HG02970 (cell line): ENCODE measurements around the gene TRAFD1.
"Not testable (repeated sequence)": the region's sequence is repeated elsewhere in the genome, so short reads cannot be mapped to it uniquely, and the experiment has no call there.

ENCODE experiments used
- ATAC-seq: cut with Tn5 transposase; IDR thresholded peaks from one replicate; pipeline ENCODE4 v1.9.1; 2021; ENCODE audit warnings: mild to moderate bottlenecking, moderate library complexity, moderate number of reproducible peaks; ENCODE audit not compliant: unreplicated experiment, low FRiP score

TRAFD1 gene

DNA sequence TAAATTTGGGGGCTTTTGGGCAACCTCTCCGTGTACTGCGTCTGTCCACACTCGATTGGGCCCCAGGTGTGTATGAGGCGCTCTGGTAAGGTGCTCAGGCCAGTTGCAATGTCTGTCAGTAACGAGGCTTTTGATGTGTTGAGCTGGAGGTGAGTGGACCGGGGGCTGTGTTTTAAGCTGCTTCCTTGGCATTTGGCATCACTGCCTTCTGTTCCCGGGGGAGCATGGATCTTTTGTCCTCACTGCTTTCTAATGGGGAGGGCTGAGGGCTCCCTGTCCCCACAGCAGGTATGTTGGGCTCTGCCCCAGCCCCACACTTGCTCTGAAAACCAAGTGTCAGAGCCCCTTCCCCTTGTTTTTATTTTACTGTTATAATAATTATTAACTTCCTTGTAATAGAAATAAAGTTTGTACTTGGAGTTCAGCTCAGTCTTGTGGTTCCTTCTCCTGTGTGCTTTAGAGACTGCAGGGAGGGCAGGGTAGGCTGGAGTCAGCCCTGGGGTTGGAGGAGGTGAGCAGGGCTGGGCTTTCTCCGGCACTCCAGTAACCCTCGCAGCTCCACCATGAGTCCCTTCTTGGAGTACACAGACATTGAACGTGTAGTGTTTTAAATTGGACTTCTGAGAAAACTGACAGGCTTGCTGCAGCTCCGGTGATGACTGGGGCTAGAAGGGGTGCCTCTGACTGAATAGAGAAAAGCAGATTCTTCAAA, 28.0 kb downstream of the TRAFD1 start:
- no peak for ATAC-seq

DNA sequence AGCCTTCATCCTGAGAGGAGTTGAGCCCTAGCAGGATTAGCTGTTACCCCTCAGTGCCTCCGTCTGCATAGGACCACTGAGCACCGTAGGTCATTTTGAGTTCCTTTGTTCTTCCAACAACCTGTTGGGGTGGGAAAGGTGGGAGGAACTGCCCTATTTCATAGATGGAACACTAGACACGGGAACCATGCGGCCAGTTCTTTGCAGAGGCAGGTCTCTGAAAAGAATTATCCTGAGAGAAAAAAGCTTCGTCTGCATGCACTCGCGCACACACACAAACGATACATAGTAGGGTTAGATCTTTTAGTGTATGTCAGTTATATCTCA, 28.5 kb downstream of the TRAFD1 start:
- ATAC-seq = no peak

DNA sequence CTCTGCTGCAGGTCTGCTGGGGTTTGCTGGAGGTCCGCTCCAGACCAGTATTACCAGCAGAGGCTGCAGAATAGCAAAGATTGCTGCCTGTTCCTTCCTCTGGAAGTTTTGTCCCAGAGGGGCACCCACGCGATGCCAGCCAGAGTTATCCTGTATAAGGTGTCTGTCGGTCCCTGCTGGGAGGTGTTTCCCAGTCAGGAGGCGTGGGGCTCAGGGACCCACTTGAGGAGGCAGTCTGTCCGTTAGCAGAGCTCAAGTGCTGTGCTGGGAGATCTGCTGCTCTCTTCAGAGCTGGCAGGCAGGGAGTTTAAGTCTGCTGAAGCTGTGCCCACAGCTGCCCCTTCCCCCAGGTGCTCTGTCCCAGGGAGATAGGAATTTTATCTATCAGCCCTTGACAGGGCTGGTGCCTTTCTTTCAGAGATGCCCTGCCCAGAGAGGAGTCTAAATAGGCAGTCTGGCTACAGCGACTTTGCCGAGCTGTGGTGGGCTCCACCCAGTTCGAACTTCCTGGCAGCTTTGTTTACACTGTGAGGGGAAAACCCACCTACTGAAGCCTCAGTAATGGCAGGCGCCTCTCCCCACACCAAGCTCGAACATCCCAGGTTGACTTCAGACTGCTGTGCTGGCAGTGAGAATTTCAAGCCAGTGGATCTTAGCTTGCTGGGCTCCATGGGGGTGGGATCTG, 33.2 kb downstream of the TRAFD1 start:
- ATAC-seq = not testable (repeated sequence)

DNA sequence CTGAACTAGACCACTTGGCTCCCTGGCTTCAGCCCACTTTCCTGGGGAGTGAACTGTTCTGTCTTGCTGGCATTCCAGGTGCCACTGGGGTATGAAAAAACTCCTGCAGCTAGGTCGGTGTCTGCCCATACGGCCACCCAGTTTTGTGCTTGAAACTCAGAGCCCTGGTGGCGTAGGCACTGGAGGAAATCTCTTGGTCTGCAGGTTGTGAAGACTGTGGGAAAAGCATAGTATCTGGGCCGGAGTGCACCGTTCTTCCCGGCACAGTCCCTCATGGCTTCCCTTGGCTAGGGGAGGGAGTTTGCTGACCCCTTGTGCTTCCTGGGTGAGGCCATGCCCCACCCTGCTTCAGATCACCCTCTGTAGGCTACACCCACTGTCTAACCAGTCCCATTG, 33.8 kb downstream of the TRAFD1 start:
- no peak for ATAC-seq

DNA sequence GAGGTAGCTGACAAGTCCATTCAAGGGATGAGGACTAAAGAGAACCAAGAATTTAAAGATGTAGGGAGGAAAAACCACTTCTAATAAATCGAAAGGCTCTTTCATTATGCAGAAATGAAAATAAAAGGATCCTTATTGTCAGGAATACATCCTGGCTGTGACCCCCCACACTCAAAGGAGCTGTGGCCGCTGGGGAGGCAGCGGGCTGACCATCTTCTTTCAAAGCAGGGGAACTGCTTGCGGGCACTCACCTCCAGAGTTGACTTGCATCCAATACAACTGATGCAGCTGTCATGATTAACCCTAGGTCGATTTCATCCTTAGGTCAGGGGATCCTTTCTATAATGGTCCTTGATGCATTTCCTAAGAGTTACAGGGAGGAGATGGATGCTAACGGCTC, 35.3 kb downstream of the TRAFD1 start:
- ATAC-seq = no peak

DNA sequence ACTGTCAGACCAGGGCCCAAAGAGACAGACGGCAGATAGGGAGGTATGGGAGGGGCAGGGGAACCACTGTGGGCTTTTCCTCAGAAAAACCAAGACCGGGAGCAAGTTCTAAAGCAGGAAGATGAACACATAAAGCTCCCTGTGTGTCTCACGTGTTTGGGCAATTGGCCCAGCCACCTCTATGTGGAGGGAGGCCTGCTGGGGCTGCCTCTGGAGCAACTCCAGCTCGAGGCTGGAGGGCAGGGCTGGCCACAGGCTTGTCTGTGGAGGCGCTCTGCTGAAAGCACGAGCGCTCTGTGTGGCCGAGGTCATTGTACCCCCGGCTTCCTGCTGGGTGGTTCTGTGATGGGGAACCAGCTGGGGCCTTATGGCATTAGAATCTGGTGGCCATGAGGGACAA, 36.4 kb downstream of the TRAFD1 start:
- no peak for ATAC-seq

DNA sequence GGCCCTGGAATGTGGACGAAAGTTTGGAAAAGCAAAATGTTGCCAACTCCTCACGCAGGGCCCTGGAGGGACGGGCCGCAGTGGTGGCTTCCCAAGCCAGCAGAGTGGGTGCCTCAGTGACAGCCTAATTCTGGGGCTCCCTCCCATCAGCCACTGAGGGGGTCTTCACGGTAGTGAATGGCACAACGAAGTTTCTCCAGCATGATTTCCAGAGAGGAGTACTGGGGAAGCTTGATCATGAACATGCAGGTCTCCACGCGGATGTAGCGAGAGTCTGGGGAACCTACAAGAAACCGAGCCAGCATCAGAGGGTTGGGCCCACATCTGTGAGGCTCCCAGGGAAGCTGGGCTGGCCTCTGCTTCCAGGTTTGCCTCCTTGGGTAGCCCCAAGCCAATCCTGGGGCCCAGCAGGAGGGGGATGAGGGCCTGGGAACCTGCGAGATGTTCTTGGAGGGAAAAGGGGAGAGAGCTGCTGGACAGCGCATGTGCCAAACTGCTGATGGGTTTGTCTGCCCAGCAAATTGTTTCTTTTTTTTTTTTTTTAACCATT, 37.0 kb downstream of the TRAFD1 start:
- no peak for ATAC-seq

DNA sequence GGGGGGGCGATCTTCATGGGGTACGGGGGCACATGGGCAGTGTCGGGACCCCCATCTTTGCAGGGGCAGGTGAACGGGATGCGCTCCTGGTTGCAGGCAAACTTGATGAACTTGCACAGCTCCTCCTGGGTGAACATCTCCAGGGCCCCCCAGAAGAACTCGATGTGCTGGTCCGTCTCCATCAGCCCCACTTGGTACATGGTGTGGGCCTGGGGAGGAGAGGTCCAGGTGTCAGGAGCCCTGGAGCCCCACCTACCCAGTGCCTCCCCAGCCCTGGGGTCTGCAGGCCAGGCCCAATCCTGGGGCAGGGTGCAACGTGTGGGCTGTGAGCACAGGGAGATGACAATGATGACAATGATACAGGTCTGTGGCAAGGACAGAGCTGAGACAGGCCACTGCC, 37.7 kb downstream of the TRAFD1 start:
- no peak for ATAC-seq

DNA sequence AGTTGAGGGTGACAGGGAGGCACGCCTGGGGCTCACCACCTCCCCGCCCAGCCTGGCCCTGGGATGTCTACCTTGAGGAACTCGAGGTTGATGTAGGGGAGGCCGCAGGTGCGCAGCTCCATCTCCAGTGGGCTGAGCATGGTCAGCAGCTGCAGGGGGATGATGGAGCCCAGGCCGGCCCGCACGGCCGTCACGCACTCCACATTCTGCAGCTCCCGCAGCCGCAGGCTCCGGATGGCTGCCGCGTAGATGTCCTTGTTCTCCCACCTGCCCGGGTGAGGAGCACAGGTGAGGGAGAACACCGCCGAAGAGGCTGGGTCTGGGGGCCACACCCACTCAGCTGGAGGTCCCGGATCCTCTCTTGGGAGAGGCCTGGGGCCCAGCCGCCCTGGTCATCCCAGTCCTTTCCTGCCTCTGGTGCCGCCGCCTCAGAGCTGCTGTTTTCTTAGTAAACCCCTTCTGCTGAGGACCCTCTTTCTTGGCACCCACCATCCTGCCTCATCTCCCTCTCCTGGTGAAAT, 38.2 kb downstream of the TRAFD1 start:
- ATAC-seq = no peak

DNA sequence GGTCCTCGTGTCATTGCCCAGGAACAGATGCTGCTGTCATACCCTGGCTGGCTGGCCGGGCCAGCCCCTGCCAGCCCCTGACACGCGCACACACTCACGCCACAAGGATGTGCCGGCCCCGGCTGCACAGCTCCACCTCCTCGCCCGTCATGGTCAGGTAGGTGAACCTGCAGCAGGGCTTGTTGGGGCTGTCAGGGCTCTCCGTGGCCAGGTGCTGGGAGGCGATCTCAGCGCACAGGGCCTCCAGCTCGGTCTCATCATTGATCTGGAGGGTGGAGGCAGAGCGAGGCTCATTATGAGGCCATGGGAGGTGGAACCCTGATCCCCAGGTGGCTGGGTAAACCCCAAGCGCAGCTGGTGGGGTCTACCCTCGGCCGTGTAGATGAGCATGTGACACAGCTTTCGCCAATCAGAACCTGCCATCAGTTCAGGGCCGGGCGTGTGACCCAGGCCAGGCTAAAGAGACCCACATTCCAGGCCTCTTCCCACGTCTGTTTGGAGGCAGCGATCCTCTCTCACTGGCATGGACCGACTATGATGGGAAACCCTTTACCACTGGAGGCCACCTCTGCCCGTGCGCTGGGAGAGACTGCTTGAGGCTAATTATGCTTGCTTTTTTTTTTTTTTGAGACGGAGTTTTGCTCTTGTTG, 38.8 kb downstream of the TRAFD1 start:
- ATAC-seq = no peak

DNA sequence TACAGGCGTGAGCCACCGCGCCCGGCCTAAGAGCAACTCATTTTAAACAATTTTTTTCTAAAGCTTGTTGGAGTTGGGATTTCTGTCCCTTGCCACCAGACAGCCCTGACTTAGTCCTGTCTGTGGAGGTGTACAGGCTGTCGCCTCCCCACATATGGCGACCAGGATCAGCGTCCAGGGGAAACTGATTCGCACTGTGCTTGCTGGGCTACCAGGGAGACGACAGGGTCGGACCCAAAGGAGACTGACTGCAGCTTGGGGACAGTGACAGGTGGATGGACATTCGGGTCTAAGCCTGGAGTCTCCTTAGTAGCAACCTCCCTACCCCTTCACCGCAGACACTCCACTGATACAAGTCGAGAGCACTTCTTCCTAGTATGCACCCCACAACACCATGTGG, 40.3 kb downstream of the TRAFD1 start:
- ATAC-seq = no peak

DNA sequence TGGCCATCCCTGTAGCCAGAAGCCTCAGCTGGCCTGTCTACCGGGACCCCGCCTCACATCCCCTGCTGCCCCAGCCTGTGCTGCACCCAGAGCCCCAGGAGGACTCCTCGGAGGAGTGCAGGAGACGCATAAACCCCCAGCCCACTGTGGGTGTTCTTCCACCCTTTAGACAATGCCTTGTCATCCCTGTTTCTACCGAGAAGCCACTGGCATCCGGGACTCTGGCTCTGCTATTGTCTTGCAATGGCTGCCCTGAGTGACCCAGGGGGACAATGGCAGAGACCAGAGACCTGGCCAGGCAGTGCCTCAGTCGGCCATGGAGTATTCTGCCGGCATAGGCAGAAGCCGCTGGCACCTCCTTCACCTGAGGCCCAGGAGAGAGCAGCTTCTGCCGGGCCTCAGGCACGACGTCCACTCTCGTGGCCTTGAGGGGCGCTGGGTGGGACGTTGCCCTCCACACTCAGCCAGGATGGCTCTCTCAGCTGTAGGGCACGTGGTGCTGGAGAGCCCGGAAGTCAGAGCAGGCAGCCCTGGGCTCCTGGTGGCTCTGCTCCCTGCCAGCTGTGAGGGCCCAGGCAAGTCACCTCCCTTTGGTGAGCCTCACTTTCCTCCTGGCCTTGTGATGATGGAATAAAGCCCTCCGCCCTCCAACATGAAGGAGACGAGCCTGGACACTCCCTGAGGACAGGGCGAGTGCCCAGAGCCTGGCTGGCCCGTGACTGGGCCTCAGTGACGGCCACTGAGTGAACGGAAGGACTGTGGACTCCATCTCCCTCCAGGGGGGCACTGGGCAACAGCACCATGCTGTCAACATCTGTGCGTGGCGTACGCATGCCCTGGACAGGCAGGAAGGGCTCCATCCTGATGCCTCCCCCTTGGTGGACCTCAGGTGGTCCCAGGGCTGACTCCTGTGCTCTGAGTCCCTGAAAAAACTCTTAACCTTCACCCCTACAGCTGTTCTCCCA, 41.0 kb downstream of the TRAFD1 start:
- ATAC-seq = no peak

DNA sequence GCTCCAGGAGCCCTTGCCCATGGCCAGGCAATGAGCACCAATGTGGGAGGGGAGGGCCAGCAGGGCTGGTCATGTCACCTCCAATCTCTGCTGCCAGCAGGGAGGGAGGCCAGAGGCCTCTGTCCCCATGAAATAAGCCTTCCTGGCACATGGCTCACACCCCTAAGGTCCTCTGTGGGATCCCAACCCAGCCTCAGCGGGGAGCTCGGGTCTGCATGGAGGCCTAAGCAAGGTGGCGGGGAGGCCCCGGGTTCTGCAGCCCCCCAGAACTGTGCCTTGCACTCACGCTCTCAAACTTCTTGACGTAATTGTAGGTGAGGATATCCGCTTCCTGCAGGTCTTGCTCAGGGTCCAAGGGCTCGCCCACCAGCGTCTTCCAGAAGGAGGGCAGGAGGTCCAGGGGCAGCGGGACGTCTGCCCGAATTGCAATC, 41.7 kb downstream of the TRAFD1 start:
- no peak for ATAC-seq

DNA sequence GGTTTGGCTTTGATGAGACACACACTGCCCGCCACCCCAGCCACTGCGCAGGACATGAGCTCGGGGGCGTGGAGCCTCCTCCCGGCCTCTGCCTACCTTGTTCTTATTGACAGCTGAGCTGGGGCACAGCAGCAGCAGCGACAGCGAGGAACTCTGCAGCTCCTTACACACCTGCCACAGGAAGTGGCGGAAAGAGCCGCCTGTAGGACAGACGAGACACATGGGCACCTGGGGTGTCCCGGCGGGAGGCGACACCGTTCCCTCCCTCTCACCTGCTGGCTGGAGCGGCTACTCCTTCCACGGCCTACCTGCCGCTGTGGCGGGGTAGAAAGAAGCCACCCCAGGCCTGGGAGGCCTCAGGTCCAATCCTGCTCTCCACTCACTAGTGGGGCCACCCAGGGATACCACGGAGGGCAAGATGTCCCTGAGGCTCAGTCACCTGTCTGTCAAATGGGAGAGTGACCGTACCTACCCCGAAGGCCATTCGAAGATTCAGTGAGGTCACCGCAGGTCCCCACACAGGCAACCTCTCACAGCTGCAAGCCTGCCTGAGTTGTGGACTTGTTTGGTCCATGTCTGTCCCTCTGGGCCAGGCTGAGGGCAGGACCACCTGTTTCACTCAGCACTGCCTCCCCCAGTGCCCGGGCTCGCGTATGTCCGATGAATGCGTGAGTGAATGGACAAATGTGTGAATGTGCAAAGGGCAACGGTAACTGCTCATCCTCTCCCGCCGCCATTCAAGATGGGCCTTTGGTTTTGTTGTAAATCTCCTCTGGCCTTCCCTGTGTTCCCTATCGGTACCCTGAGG, 42.6 kb downstream of the TRAFD1 start:
- no peak for ATAC-seq

DNA sequence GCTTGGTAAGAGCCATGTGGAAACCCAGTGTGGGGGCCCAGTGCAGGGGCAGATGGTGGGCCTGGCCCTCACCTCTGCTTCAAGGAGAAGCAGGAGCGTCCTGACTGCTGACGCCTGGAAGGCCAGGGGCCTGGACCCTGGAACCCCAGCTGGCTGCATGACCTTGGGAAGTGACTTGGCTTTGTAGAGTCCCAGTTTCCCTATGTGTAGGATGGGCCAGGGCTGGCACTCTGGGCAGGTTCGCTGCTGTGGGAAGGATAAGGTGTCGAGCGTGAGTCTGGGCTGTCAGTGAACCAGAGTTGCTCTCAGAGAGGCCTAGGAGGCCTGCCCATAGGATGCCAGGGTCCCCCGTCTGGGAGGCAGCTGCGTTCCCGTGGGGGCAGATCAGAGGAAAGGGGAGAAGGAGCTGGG, 43.2 kb downstream of the TRAFD1 start:
- no peak for ATAC-seq

DNA sequence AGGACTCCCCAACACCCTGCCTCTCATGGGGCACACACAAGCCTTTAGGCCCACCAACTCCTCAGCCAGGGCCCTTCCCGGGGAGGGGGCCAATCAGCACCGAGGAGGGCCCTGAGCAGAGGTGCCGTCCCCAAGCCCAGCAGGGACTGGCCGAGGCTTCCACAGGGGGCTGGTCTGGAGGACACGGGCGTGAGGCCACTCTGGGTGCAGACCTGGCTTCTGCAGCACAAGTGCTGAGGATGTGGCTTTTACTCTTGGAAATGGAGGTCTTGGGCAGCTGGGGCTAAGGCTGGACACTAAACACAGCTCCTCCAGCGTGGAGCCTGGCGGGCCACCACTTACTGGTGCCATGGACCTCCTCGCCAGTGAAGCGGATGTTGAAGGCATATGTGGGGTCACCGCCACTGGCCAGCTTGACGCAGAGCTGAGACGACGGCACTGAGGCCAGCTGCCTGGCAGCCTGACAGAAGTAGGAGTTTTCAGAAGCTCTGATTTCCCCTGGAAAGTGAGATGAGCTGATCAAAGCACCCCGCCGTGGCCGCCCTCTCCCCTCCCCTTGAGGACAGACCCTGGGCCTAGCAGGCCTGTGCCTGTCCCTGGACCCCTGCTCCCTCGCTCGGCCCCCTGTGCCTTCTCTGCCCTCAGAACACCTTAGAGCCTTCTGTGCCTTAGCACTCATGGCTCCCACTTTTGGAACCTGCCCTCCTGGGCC, 44.0 kb downstream of the TRAFD1 start:
- no peak for ATAC-seq

DNA sequence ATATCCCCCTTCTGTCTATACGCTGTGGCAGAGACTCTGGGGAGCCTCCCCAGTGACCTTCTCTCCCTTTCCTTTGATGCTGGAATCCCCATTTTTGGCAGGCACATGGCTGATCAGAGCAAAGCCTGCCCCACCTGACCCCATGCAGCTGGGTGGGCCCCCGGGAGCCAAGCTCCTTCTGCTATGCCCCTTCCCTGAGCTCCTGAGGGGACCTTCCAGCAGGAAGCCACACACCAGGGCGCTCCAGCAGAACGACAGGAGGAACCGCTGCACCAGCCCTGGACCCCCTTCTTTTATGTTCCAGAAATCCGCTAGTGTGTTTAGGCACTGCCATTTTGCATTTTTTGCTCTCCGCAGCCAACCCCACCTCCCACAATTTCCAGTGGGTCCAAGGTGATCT, 44.6 kb downstream of the TRAFD1 start:
- ATAC-seq = no peak

DNA sequence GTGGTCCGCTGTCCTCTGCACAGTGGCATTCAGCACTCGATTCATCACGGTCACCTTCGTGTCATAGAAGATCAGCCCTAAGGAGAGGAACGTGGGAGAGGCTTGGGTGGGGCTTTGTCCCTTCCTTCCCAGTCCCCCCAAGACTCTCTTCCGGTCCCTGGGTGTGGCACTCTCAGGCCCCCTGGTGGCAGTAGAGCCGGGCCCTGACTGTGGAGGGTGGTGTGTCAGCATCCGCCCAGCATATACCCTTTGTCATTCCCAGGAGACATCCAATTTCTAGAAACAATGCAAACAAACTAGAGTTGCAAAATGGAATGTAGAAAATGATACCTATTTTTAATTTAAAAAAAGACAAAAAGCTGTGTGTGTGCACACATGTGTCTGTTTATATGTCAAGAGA, 45.0 kb downstream of the TRAFD1 start:
- no peak for ATAC-seq
